K562 (cell line): ENCODE results near the gene GALNT12. TPM values are rescaled to one million over a fixed set of nuclear protein-coding genes. Genes with fewer than 3 reads are reported as not detected.

Experiments
- MCM2 ChIP-seq: fragments of 450-650 bp; IDR thresholded peaks from 2 replicates; pipeline ENCODE4 v1.6.1; 2017; ENCODE audit warnings: low read depth, mild to moderate bottlenecking
- PKNOX1 ChIP-seq: fragments of 450-650 bp; IDR thresholded peaks from 2 replicates; pipeline ENCODE4 v1.6.1; 2016
- PREB ChIP-seq: sonication (generic); formaldehyde crosslinking; IDR thresholded peaks from 2 replicates; pipeline ENCODE4 v1.8.1; 2023; ENCODE audit warnings: mild to moderate bottlenecking, missing genetic modification reagents
- RBM17 ChIP-seq: fragments of 200-400 bp; formaldehyde crosslinking; IDR thresholded peaks from 2 replicates; pipeline ENCODE4 v1.6.1; 2017; ENCODE audit warnings: low read depth, mild to moderate bottlenecking, low read length, borderline replicate concordance
- RCOR1 ChIP-seq, 2 experiments: IDR thresholded peaks; 2 replicates each; pipeline ENCODE4 v1.6.1; 2012; ENCODE audit warnings: low read depth in 2 of 2, low read length in 2 of 2, borderline replicate concordance in 1 of 2, improper control_type of control experiment in 1 of 2
- ZNF277 ChIP-seq: fragments of 250-450 bp; sonication (Bioruptor Pico); IDR thresholded peaks from 2 replicates; pipeline ENCODE4 v1.8.0; 2022; ENCODE audit warnings: inconsistent platforms, mild to moderate bottlenecking, moderate library complexity, borderline replicate concordance
- ZNF584 ChIP-seq: fragments of 200-800 bp; sonication (Bioruptor generic); IDR thresholded peaks from 2 replicates; pipeline ENCODE4 v1.6.1; 2016; ENCODE audit warnings: low read depth, mild to moderate bottlenecking, missing genetic modification characterization, missing compliant biosample characterization
- ZNF644 ChIP-seq: fragments of 200-800 bp; sonication (Bioruptor generic); IDR thresholded peaks from 2 replicates; pipeline ENCODE4 v1.6.1; 2016; ENCODE audit warnings: low read depth, missing genetic modification characterization, missing compliant biosample characterization
- polyA plus RNA-seq, 8 experiments: library from polyadenylated mRNA; depleted of rRNA in 4 of 8; stranded (reverse) in 5 of 8; unstranded in 3 of 8; fragments of >200 nt; fragmentation: Nextera tagmentation in 2 of 8; fragmentation: Illumina TruSeq in 1 of 8; extraction: Ambion mirVana in 2 of 8; extraction: Trizol in 1 of 8; gene quantifications; 2 replicates each; pipeline versions ENCODE4 v1.2.1 to v1.2.3, GENCODE V29; 2011 to 2014; ENCODE audit warnings: inconsistent platforms in 1 of 8, missing spikeins in 1 of 8
- total RNA-seq, 7 experiments: library from RNA; depleted of rRNA in 6 of 7; stranded (reverse); fragments of >200 nt in 6 of 7; fragmentation: Illumina TruSeq in 2 of 7; extraction: Trizol in 2 of 7; gene quantifications; 2 replicates each; pipeline versions ENCODE4 v1.2.1 to v1.2.3, GENCODE V29; 2011 to 2021; ENCODE audit warnings: low replicate concordance in 1 of 7

GALNT12 gene
- total and polyA plus RNA-seq, 9 of the 15 experiments (the other 6 are each of a cell fraction or from before 2014, with no cell fraction given), result 29.7 to 82.9 (median 44.2) TPM

GRCh38 chr9:98888801-98889421 lies 81.4 kb downstream of the GALNT12 start (continued):
- TF ChIP-seq ZNF277 (CRISPR knock-in tag) (no peak), RCOR1 (IDR thresholded peaks at IDR 0.05; ENCODE audit: borderline replicate concordance in 1 of 2, low read depth in 2 of 2, low read length in 2 of 2) (0 out of 4 replicates have a peak, but pooled peaks of 1 of the 2 experiments have one; percentile 22), PKNOX1 (peak; percentile 69), MCM2 (no peak), PREB (CRISPR knock-in tag) (no peak), ZNF644 (tag) (no peak), ZNF584 (no peak), RBM17 (no peak)
